ENCODE results near the gene TRPC4. TPM values are rescaled to one million over a fixed set of nuclear protein-coding genes. Genes with fewer than 3 reads are reported as not detected.

The TRPC4 gene
- total RNA-seq = under 0.01 TPM in 1 of 2 replicates, not detected in the other

DNA sequence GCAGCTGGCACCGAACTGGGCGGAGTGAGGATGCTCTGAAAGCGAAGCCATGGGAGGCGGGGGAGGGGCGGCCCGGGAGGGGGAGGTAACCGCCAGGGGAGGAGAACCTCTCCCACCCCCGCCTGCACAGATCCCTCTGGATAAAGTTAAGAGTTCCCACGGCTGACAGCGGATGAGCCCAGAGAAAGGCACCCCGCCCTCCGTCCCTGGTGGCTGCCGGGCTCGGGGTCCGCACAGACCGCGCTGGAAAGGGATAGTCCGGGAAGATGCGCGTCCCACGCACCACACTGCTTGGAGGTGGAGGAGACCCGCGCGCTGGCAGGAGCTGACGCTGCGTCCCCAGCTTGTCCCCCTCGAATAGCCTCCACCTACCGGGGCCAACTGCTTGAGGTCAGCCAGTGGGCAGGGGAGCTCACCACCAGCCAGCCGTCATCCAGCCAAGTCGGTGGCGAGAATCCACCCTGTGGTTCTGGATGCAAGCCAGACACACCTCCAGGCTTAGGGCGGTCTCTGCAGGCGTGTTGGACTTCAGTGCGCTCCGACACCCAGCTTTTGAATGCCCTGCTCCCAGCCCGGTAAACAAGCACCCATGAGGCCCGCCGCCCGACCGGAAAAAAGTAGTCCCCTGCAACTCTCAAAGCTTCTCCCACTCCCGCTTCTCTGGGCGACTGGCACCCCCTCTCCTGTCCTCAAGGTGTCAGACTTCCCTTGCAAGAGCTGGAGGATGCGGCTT, at the start of gene TRPC4:
TRPC4 (minus strand) TSS at position 17 of the 733 bp plus-strand sequence. CDS start 86,439 bp downstream, outside the sequence.

DNA sequence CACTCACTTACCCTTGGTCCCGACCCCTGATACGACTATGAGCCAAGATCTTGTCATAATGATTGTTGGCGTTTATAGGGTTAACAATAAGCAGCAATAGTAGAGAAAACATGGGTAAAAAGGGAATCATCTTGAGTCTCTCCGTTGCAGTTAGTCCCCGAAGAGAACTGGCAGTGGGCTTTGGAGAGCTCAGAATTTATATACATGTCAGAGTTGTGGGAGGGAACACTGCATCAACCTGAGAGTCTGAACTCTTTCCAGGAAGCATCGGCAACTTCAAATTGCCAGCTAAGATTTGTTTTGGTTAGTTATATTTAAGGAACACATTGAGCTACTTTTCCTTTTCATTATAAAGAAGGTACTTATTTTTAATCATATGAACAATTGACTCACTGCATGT, 271.0 kb downstream of the TRPC4 start, which contains the start of gene POSTN:
POSTN (minus strand) TSS at position 172 of the 400 bp plus-strand sequence; CDS start at position 130, 42 bp downstream.

Small RNA genes lying within 50 kb of the gene (small RNA-seq; reads per million reads assigned to genes)
- gene RNA5SP26 = not detected
